Activated CD4-positive, alpha-beta T cell treated with anti-CD3 and anti-CD28 coated beads, Interleukin-2, Interleukin-6, amounts not matched to agents 100 ng/mL and 50 ng/mL, durations not matched to agents 16 hours and 8 hours (primary cell): ENCODE results near the gene ZMYND8.
A peak's percentile ranks its signal among the peaks of the same experiment; 100 is the strongest.
"Not testable (repeated sequence)": the region's sequence is repeated elsewhere in the genome, so short reads cannot be mapped to it uniquely, and the experiment has no call there.

Experiments
- DNase-seq: peaks from one replicate; pipeline ENCODE4 v3.0.0-alpha.2; 2020

ZMYND8 gene

DNA sequence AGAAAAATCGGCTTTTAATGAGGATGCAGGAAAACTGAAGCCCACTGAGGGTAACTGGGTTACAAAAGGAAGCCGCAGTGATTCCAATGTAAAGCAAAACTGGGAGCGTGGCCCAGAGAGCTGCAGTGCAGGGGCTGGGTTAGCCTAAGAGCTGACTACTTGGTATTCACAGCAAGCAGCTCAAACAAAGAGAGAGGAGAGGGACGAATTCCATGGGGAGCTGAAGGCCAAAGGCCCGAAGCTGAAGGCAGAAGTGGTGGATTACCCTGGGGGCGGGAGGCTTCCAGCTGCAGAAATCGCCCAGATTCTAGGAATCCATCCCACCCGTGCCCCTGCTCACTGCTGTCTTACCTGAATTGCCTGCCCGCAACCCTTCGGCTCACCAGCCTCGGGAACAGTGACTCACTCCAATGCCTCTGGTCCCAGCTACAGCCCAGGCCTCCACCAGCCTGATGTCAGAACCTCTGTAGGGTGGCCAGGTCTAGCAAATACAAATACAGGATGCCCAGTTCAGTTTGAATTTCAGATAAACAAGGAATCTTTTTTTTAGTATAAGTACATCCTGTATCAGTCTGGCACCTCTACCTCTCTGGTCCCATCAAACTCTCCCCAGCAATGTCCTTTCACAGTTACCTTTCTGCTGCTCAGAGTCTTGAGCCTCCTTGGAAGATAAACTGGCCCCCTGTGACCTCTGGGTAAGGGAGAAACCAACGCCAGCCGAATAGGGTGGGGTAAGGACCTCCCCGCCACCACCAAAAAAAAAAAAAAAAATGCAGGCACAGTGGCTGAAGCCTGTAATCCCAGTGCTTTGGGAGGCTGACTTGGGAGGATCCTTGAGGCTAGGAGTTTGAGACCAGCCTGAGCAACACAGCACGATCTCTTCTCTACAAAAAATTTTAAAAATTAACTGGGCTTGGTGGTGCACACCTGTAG, 14.6 kb upstream of the ZMYND8 start:
- DNase-seq = no peak

DNA sequence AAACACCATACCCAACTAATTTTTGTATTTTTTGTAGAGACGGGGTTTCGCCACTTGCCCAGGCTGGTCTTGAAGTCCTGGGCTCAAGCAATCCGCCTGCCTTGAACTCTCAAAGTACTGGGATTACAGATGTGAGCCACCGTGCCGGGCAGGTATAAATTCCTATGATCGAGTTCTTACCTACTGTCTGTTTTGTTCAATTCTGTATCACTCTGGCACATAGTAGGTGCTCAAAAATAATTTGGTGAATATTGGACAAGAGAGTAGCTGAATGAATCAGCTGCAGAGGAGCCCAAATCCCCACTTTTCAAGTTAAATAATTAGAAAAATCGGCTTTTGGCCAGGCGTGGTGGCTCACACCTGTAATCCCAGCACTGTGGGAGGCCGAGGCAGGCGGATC, 13.7 kb upstream of the ZMYND8 start:
- no peak for DNase-seq

DNA sequence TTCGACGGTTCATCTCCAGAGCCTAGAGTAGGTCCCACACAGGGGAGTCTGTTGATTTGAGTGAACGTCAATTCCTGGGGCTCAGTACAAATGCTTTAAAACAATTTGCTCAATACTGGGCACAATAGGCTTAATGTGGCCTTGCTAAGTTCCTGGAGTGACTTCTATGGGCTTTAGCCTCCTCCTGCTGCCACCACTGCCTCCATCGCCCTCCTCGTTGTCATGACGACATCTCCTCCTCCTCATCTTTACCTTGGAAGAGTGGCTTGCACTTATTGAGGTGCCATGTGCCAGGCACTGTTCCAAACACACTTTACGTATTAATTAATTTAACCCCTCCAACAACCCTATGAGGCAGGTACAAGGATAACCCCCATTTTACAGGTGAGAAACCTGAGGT, 11.8 kb upstream of the ZMYND8 start:
- no peak for DNase-seq

DNA sequence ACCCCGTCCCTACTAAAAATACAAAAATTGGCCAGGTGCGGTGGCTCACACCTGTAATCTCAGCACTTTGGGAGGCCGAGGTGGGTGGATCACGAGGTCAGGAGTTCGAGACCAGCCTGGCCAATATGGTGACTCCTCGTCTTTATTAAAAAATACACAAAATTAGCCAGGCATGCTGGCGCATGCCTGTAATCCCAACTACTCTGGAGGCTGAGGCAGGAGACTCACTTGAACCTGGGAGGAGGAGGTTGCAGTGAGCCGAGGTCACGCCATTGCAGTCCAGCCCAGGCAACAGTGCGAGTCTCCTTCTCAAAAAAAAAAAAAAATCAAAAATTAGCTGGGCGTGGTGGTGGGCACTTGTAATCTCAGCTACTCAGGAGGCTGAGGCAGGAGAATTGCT, 9.8 kb upstream of the ZMYND8 start:
- DNase-seq = not testable (repeated sequence)

DNA sequence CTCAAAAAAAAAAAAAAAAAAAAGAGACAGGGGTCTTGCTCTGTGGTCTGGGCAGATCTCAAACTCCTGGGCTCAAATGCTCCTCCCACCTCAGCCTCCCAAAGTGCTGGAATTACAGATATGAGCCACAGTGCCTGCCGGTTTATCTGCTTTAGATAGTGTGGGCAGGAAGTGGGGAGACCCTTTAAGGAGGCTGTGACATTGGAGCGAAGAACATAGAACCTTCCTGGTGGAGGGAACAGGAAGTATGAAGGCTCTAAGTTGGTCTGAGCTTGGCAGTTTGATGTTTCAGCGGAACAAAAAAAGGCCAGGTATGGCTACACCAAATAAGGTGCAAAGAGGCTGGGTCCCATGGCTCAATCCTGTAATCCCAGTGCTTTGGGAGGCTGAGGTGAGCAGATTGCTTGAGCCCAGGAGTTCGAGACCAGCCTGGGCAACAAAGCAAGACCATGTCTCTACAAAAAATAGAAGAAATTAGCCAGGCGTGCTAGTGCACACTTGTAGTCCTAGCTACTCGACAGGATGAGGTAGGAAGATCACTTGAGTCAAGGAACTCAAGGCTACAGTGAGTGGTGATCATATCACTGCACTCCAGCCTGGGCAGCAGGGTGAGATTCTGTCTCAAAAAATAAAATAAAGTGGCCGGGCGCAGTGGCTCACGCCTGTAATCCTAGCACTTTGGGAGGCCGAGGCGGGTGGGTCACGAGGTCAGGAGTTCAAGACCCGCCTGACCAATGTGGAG, 8.7 kb upstream of the ZMYND8 start:
- no peak for DNase-seq

DNA sequence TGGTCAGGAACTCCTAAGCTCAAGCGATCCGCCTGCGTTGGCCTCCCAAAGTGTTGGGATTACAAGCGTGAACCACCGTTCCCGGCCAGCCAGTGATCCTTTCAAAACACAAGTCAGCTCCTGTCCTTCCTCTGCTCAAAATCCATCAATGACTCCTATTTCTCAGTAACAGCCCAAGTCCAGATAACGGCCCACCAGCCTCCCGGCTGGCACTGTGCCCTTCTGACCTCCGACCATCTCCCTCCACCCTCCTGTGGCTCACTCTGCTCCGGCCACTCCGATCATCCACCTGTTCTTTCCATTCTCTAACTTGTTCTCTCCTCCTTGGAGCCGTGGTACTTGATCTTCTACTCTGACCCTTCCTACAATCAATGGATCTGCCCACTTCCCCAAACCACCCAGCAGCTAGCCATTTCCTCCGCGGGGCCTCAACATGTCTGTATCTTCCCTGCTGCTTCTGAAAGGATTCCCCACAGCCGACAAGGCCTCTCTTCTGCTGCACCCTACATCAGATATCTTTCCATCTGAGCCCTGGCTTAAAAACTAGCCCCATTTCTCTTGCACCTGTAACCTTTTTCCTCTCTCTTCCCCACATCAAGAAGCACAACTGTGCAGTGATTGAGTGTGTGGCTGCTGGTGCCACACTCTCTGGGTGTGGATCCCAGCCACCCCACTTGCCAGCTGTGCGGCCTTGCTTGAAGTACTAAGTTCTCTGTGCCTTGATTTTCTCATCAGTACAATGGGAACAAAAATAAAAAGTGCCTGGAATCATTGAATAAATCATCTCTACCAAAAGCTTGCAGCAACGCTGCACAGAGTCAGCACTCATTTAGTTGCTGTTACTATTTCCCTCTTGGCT, 6.1 kb upstream of the ZMYND8 start:
- DNase-seq = no peak

DNA sequence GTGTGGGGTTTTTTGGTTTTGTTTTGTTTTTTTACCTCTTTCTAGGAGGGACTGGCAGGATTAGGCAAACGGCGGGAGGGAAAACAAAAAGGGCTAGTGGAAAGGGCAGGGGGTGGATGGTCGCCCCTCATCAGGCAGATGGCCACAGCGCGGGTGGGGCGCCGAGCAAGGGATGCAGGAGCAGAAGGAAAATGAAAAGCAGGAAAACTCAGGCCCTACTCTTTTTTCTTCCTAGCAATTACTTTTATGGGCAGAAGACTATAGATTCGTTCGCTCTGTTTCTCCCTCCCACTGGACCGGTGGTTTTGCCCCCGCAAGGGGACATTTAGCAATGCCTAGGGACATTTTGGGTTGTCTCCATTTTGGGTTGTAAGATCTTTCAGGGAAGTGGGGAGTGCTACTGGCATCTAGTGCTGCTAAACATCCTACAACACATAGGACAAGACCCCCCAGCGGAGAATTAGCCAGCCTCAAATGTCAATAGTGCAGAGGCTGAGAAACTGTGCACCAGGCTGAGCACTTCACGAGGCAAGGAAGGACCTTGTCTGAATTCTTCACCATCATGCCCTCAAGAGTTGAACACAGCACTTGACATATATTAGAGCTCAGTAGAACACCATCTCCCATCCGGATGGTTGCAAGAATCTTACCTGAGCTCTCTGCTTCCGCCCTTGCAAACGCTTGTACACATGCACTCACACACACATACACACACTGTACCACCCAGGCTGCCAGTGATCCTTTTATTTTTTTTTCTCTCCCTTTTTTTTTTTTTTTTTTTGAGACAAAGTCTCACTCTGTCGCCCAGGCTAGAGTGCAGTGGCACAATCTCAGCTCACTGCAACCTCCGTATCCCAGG, 4.8 kb upstream of the ZMYND8 start:
- DNase-seq = no peak

DNA sequence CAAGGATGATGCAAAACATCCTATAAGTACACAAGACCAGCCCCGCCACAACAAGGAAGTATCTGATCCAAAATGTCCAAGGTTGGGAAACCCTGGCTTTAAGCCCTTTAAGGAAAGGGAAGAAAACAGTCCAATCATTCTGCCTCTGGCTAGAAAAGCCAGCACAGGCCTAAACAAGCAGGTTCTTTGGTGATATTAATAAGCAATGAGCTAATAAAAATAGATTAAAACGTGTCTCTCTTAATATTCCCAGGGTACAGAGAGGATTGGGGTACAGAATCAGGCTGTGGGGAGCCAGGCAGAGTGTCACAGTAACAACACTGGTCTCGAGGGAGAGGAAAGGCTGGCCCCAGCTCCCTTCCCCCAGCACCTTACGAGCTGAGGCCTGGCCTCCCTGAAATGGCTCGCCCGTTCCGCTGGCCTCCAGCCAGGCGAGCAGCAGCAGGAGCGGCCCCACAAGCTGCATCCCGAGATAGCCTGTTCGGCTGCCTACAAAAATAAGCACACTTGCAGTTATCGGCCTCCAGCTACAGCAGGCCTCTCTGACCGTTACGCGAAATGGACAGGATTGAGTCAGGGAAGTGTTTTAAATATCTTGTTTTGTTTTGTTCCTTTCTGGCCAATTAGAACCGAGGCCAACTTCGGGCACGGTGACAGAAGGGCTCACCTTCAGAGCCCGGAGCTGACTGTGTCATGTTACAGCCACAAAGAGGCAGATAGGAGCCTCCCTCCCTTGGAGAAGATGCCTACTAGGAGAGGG, 4.0 kb upstream of the ZMYND8 start:
- DNase-seq = no peak

DNA sequence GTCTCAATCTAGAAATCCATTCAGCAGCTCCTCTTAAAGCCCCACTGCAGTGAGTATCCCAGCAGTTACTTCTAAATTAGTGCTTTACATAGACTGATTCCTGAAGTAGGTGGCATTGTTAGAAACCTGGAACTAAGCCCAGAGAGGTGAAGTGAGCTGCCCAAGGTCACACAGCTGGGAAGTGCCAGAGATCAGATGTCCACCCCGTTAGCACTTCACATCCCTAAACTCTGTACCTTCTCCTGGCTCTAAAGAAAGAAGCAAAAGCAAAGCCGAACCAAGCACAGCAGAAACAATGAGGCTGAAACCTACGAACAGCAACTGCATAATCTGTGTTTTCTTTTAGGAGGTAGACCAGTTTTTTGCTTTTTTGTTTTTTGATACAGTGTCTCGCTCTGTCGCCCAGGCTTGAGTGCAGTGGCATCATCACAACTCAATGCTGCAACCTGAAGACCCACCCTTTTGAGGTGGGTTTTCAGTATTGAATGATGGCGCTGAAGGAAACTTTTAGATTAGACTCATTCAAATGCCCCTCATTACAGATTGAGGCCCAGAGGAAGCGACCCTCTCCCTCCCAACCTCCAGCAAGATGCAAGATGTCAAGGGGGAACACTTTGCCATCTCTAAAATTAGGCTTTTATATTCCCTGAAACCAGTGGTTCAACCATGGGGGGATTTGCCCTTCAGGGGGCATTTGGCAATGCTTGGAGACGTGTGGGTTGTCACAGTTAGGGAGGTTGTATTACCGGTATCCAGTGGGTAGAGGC, 3.2 kb upstream of the ZMYND8 start:
- DNase-seq = no peak

DNA sequence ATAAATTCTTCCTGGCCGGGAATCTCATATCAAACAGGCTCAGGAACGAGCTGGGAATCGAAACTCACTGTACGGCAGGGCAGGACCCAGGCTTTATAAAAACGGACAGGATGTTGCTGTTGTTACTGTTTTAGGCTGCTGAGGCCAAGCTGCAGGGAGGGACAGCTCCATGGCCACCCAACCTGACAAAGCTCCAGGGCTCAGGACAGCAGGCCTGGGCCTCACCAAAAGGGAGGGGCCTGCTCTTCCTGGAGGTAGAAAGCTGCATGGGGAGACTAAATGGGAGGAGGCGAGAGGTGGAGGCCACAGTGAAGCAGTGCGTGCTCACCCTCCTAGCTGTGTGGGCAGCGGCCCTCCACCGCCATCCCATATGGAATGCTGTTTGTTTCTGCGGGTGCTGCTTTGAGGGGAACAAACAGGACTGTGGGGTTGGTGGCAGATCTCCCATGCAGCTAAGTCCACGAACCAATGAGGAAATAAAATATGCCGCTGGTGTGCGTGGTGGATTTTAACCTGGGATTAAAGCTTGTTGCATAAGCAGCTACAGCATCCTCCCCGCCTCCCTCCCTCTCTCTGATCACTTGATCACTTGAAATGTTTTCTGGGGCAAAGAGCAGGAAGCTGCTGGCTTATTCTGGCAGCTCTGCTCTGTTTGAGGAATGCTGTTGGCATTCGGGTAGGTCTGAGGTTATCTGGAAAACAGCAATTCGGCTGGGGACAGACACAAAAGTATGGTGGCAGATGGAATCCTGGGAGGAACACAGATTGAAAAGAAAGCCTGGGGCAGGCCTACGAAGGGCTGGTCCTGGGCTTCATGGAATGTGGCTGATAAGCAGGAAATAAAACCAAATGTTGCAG, 2.4 kb upstream of the ZMYND8 start:
- no peak for DNase-seq

DNA sequence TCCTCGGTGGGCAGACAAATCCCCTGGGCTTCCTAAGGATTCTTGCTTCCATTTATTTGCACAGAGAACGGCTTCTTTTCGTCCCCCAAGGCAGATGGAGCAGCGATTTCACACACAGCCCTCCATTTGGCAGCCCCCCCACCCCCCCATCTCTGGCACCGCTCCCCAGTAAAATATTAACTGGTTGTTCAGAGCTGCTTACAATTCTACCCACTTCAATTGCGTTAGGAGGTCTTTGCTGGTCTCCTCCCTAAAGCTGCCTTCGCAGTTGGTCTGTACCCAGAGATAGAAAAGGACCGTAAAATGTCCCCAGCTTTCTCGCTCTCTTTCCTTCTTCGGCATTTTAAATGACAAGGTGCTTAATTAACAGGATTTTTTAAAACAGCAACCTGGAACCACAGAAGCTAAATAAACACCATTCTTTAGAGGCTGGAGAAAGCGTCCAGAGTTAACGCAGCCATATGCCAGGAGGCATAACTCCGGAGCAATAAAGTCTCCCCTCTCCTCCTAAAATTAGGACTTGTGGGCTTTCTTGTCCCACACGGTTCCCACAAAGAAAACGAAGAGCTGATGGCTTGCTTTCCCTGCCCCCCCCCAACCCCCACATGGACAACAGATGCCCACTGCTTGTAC, 1.7 kb upstream of the ZMYND8 start:
- no peak for DNase-seq

DNA sequence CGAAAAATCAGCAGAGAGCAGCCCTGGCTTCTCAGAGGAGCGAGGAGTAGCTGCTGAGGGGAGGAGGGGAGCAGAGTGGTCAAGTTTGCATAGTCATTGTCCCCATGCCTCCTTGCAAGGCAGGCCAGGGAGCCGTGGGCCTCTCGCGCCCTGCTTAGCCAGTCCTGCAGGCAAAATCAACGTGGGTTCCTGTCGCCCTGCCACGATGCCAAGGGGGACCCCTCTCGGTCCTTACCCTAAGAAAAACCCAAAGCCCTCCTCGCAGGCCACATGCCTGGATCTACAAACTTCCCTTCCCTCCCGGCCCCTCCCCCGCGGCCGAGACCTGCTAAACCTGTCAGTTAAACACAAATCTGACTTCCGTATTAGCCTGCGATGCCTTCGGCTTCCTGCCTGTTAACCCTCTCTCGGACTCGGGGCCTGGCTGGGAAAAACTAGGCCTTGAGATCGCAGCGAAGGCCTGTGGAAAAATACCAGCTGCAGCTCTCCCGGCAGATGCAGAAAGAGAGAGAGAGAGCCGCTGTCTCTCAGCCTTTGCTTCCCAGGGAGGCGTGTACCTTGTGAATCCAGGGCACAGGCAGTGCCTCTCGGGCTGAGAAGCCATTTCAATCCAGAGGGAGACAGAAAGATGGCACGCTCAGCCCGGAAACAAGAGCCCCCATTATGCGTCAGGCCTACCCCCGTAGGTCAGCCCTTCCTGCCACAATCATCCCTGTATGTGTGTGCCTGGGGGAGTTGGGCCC, 968 bp upstream of the ZMYND8 start:
- DNase-seq = peak; percentile 84

DNA sequence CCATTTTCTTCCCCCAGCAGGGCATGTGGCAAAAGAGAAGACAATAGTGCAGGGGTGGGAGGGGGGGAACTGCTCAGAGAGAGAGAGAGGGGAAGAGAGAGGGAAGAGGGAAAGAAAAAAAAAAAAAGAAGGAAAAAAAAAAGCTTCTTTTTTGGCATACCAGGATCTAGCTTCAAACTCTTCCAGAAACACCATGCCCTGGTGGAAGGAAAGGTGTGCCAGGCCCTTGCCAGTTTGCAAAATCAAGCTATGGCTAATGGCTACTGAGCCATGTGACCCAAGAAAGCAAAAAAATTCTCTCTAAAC, 326 bp downstream of the ZMYND8 start:
- DNase-seq = no peak

DNA sequence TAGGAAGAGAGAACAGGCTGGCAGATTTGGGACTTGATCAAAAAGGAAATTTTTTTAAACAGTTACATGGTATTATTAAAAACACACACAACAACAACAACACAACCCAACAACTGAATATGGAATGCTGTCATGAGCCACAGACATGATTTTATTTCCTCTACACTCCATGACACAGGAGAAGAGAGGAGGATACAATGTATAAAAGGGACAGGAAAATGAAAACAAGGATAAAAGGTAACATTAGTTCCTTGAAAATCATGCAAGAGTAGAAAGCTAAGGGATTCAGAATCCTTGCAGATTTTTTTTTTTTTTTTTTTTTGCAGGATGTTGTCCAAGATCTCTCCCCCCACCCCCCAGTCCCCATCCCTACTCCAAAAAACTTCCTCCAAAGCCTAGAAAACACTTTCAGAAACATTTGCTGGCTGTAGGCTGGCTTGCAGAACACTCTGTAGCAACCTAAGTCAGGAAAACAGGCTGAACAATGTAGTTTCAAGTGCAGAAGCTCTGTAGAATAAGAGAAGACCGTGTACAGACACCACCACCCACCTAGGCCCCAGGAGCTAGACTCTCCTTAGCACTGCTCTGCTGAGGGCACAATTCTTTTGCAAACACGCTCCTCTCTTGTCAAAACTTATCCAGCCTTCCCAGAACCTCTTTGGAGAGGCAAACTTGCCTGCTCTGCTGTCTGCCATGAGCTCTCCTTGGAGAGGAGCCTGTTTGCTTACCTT, 845 bp downstream of the ZMYND8 start:
- DNase-seq = peak; percentile 26

DNA sequence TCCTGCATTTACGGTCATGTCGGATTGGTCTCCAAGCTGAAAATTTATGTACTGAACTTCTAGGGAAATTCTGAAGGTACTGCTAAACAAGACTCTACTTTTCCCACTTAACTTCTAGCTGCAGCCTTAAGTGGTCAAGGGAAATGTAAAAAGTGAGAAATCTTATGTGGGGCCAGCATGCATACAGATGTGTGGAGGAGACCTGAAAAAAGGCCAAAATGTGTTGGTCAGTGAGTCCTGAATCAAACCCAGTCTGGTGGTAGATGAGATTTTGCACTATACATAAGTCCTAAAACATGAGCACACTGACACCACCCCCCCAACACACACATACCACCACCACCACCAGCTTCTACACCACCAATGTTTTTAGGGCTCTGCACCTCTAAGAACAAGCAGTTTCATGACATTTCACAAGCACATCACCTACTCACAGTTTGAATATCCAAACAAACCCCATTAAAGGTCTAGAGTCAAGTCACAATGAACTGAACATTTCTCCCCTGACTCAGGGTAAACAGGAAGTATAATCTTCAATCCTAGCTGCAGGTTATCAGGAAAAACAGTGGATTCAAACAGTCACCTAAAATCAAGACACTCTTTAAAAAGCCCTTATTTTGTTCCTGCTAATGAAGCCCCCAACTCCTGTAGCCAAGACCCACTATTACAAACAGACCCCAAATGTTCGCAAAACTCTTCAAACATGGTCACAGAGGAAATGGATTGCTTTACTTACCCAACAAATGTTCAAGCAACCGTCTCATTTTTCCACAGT, 1.6 kb downstream of the ZMYND8 start:
- DNase-seq = peak; percentile 34

DNA sequence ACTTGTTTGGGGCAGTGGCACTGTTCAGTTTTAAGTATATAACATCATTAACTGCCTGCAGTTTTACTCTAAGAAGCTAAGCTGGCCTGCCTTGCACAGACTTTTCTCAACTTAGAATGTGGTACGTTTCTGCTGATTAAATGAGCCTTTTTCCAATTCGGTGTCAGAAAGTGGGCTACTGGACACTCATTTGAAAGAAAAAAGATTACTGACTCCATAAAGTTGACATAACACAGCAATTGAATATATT, 2.1 kb downstream of the ZMYND8 start:
- DNase-seq = no peak

DNA sequence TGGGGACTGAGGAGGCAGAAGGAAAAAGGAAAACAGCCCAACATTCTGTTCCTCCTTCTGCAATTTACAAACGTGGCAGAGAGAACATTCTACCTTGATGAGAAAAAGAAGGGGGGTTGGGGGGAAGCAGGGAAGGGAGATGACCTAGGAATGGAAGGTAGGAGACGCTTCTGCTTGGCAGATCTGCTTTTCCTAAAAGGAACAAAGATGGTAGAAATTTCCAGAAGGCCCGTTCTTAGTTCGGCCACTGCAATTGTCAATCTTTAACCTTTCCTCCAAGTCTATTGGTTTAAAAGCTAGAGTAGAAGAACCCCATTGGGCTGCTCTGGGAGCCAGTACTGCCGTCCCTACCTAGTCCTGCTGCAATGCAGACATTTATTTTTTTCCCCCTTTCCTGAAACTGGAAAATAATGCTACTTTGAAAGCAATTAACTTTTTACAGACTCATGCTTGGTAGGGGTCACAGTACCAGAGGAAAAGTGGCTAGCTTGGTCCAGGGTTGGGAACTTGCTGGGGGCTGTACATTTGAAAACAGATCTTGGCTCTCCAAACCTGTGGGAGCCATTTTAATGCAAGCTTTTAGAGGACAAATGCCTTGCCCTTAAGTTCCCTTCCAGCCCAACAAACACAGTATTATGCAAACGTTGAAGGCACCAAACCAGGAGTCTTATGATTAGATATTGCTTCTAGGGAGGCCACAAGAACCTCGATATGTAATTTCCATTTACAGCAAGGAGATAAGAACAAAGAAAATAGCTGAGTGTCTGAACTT, 2.6 kb downstream of the ZMYND8 start:
- no peak for DNase-seq
